ENCODE measurements around the gene ATP1B4. TPM values are rescaled to one million over a fixed set of nuclear protein-coding genes. Genes with fewer than 3 reads are reported as not detected.

Gene ATP1B4
- total and polyA plus RNA-seq, 10 donors = not detected

DNA sequence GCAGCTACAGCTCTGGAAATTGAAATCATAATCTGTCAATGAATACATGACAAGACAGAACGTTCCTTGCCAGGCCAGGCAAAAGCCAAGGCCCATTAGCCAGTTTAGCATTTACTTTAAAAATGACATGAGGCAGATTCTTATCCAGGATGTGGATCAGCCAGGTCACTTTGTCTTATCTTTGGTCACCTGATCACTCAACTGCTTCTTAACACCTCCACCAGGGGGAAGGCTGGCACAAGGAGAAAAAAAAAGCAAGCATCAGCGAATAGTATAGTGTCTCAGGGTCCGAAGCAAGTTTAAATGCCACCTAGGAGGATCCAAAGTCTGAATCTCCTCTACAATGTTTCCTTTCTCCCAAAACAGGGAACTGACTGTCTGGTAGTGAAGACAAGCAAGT, 18.8 kb downstream of the ATP1B4 start:
- no peak for DNase-seq
- intact Hi-C loops (cut with DNase I; ENCODE audit: low total_unique reads) = no loop called here
- Histone ChIP-seq H3K4me1 (no peaks in the 10 kb centered on the region), H3K27me3 (replicated peaks in 1 of 7) (peaks cover 0 to 7% (median 0%) of the 10 kb centered on the region in 7 donors), H3K27ac (no peak overlapping the region), H3K4me3 (no peak overlapping the region), H3K9me3 (no peaks in the 10 kb centered on the region), H3K36me3 (no peaks in the 10 kb centered on the region)
- TF ChIP-seq POLR2AphosphoS5 (IDR thresholded peaks at IDR 0.05) (no peak), POLR2A (IDR thresholded peaks at IDR 0.05) (no peak), CTCF (IDR thresholded peaks at IDR 0.05 in 8 of 11, conservative IDR thresholded peaks at IDR 0.05 in 3 of 11) (peak in 9 of 11 experiments; percentile 30 to 55 (median 34))
- WGBS, 5 donors = 9 to 23% (median 12%) methylated on average over 3 of the region's 3 CpGs

- Histone ChIP-seq H3K4me1 (no peaks in the 10 kb centered on the region), H3K36me3 (no peaks in the 10 kb centered on the region), H3K27me3 (replicated peaks in 1 of 7) (no peaks in the 10 kb centered on the region), H3K27ac (no peak overlapping the region), H3K4me3 (no peak overlapping the region), H3K9me3 (no peaks in the 10 kb centered on the region)
- TF ChIP-seq POLR2A (IDR thresholded peaks at IDR 0.05) (no peak), CTCF (IDR thresholded peaks at IDR 0.05 in 8 of 11, conservative IDR thresholded peaks at IDR 0.05 in 3 of 11) (no peak), POLR2AphosphoS5 (IDR thresholded peaks at IDR 0.05) (no peak)
- intact Hi-C loops (cut with DNase I; ENCODE audit: low total_unique reads) = no loop called here
- no peak for DNase-seq
Observed at GRCh38 chrX:120401301-120401700, 39.4 kb downstream of the ATP1B4 start.

DNA sequence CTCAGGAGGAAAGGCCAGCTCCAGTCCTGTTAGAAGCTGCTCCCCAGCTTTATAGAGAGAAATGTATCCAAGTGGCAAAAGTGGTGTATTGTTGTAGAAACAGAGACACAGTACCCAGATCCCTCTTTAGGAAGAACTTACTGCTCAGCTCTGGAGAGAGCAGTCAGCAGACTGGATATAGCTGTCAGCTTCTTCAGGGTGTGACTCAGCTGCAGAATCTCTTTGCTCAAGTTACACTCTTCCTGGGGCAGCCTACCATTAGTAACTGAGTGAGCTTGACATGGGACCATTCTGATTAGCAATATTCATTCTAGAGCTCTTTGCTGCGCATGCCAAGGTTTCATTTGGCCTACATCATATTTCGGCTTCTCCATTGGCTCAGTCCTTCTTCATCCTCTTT, 40.5 kb downstream of the ATP1B4 start:
- 84 to 100% (median 94%) methylated on average over 2 of the region's 2 CpGs for WGBS, 5 donors
- Histone ChIP-seq H3K36me3 (no peaks in the 10 kb centered on the region), H3K4me3 (no peak overlapping the region), H3K27ac (no peak overlapping the region), H3K9me3 (no peaks in the 10 kb centered on the region), H3K27me3 (replicated peaks in 1 of 7) (no peaks in the 10 kb centered on the region), H3K4me1 (no peaks in the 10 kb centered on the region)
- TF ChIP-seq POLR2A (IDR thresholded peaks at IDR 0.05) (no peak), POLR2AphosphoS5 (IDR thresholded peaks at IDR 0.05) (no peak), CTCF (IDR thresholded peaks at IDR 0.05 in 8 of 11, conservative IDR thresholded peaks at IDR 0.05 in 3 of 11) (no peak)
- intact Hi-C loops (cut with DNase I; ENCODE audit: low total_unique reads) = no loop called here
- DNase-seq = no peak

GRCh38 chrX:120406638-120407037, 44.7 kb downstream of the ATP1B4 start:
- no peak for DNase-seq
- no peak for TF ChIP-seq POLR2A (IDR thresholded peaks at IDR 0.05)
- H3K27me3 ChIP-seq (replicated peaks in 1 of 7) = no peaks in the 10 kb centered on the region
- H3K27ac ChIP-seq = no peak overlapping the region
- intact Hi-C loops (cut with DNase I; ENCODE audit: low total_unique reads) = no loop called here
- H3K4me1 ChIP-seq = no peaks in the 10 kb centered on the region
- H3K36me3 ChIP-seq = no peaks in the 10 kb centered on the region
- peaks cover 0 to 10% (median 0%) of the 10 kb centered on the region in 8 donors for H3K9me3 ChIP-seq
- WGBS, 5 donors = 73 to 93% (median 87%) methylated on average over 5 of the region's 5 CpGs
- no peak overlapping the region for H3K4me3 ChIP-seq

DNA sequence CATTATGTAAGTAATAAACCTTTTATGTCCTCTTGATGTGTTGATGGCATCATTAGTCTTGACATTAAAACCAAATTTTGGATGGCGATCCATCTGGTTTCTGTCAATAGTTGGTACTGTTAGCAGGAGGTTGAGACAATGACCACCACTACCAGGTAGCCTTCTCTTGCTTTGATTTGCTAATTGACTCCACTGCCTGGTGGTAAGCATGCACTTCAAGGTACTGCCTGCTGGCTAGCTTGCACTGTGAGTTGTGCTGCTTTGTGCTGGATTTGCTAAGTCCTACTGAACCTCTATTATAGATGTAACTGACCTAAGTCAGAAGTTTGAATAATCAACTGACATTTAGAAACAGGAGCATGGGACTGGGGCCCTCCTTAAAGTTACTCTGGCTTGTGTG, 46.3 kb downstream of the ATP1B4 start:
- TF ChIP-seq POLR2AphosphoS5 (IDR thresholded peaks at IDR 0.05) = no peak
- no peak for TF ChIP-seq CTCF (IDR thresholded peaks at IDR 0.05 in 8 of 11, conservative IDR thresholded peaks at IDR 0.05 in 3 of 11)
- no peak for TF ChIP-seq POLR2A (IDR thresholded peaks at IDR 0.05)
- H3K36me3 ChIP-seq = no peaks in the 10 kb centered on the region
- no peak for DNase-seq
- no peaks in the 10 kb centered on the region for H3K27me3 ChIP-seq (replicated peaks in 1 of 7)
- no peak overlapping the region for H3K4me3 ChIP-seq
- intact Hi-C loops (cut with DNase I; ENCODE audit: low total_unique reads) = no loop called here
- 74 to 100% (median 86%) methylated on average over 1 of the region's 1 CpG for WGBS, 5 donors
- no peaks in the 10 kb centered on the region for H3K4me1 ChIP-seq
- no peak overlapping the region for H3K27ac ChIP-seq
- H3K9me3 ChIP-seq = peaks cover 0 to 10% (median 0%) of the 10 kb centered on the region in 8 donors
